ENCODE measurements around the gene OSBP.

OSBP gene

GRCh38 chr11:59607703-59608454 lies 7.7 kb downstream of the OSBP start:
- no peak for DNase-seq (ENCODE audit: low read depth in 2 of 2)

- no peak for DNase-seq (ENCODE audit: low read depth in 2 of 2)
Measured at GRCh38 chr11:59602432-59602831, 13.1 kb downstream of the OSBP start.

- no peak for DNase-seq (ENCODE audit: low read depth in 2 of 2)
Measured at GRCh38 chr11:59601788-59602187, 13.8 kb downstream of the OSBP start.

GRCh38 chr11:59600636-59601035 lies 14.9 kb downstream of the OSBP start:
- no peak for DNase-seq (ENCODE audit: low read depth in 2 of 2)

- DNase-seq (ENCODE audit: low read depth in 2 of 2), result no peak
Measured at GRCh38 chr11:59600234-59600633, 15.3 kb downstream of the OSBP start.

GRCh38 chr11:59598961-59599360 lies 16.6 kb downstream of the OSBP start:
- no peak for DNase-seq (ENCODE audit: low read depth in 2 of 2)

GRCh38 chr11:59584294-59584693 lies 31.3 kb downstream of the OSBP start:
- no peak for DNase-seq (ENCODE audit: low read depth in 2 of 2)

GRCh38 chr11:59582006-59582405 lies 33.6 kb downstream of the OSBP start:
- DNase-seq (ENCODE audit: low read depth in 2 of 2), result no peak

- no peak for DNase-seq (ENCODE audit: low read depth in 2 of 2)
Measured at GRCh38 chr11:59578369-59578768, 37.2 kb downstream of the OSBP start.

GRCh38 chr11:59575505-59575904 lies 40.1 kb downstream of the OSBP start:
- DNase-seq (ENCODE audit: low read depth in 2 of 2), result no peak

GRCh38 chr11:59574932-59575502 lies 40.6 kb downstream of the OSBP start:
- no peak for DNase-seq (ENCODE audit: low read depth in 2 of 2)

- no peak for DNase-seq (ENCODE audit: low read depth in 2 of 2)
Measured at GRCh38 chr11:59574467-59574866, 41.1 kb downstream of the OSBP start.

- DNase-seq (ENCODE audit: low read depth in 2 of 2), result no peak
Measured at GRCh38 chr11:59573216-59573615, 42.4 kb downstream of the OSBP start.

- DNase-seq (ENCODE audit: low read depth in 2 of 2), result no peak
Measured at GRCh38 chr11:59572091-59572490, 43.5 kb downstream of the OSBP start.

GRCh38 chr11:59562292-59562691 lies 53.3 kb downstream of the OSBP start:
- no peak for DNase-seq (ENCODE audit: low read depth in 2 of 2)

GRCh38 chr11:59560702-59561473 lies 54.7 kb downstream of the OSBP start:
- DNase-seq (ENCODE audit: low read depth in 2 of 2), result peak; percentile 77 to 79

GRCh38 chr11:59560290-59560701 lies 55.3 kb downstream of the OSBP start:
- peak; percentile 55 to 68 for DNase-seq (ENCODE audit: low read depth in 2 of 2)

- no peak for DNase-seq (ENCODE audit: low read depth in 2 of 2)
Measured at GRCh38 chr11:59559886-59560285, 55.7 kb downstream of the OSBP start.

- no peak for DNase-seq (ENCODE audit: low read depth in 2 of 2)
Measured at GRCh38 chr11:59558270-59558643, 57.3 kb downstream of the OSBP start.

- DNase-seq (ENCODE audit: low read depth in 2 of 2), result no peak
Measured at GRCh38 chr11:59556917-59557348, 58.6 kb downstream of the OSBP start.

GRCh38 chr11:59556115-59556916 lies 59.3 kb downstream of the OSBP start:
- DNase-seq (ENCODE audit: low read depth in 2 of 2), result peak; percentile 71 to 77

GRCh38 chr11:59555601-59556114 lies 59.9 kb downstream of the OSBP start:
- DNase-seq (ENCODE audit: low read depth in 2 of 2), result no peak

All from stimulated activated CD4-positive, alpha-beta T cell treated with anti-CD3 and anti-CD28 coated beads, Interleukin-4, amount 100 ng/mL, for 48 hours (primary cell).